Occipital lobe (tissue), 2 donors: ENCODE data around the gene MEIS1. TPM values are rescaled to one million over a fixed set of nuclear protein-coding genes. Genes with fewer than 3 reads are reported as not detected.

Source experiments
- DNase-seq: peaks from one replicate; lab custom pipeline; 2025; lab: John Stamatoyannopoulos, UW
- total RNA-seq: library from RNA; depleted of rRNA; stranded (reverse); fragments of >200 nt; gene quantifications from one replicate; pipeline ENCODE4 v1.2.3, GENCODE V29; 2014

Gene MEIS1
- total RNA-seq, 1 donor from 2014 or later: 20.7 TPM

GRCh38 chr2:66431846-66432587 lies 2.9 kb upstream of the MEIS1 start:
- DNase-seq: no peak

DNA sequence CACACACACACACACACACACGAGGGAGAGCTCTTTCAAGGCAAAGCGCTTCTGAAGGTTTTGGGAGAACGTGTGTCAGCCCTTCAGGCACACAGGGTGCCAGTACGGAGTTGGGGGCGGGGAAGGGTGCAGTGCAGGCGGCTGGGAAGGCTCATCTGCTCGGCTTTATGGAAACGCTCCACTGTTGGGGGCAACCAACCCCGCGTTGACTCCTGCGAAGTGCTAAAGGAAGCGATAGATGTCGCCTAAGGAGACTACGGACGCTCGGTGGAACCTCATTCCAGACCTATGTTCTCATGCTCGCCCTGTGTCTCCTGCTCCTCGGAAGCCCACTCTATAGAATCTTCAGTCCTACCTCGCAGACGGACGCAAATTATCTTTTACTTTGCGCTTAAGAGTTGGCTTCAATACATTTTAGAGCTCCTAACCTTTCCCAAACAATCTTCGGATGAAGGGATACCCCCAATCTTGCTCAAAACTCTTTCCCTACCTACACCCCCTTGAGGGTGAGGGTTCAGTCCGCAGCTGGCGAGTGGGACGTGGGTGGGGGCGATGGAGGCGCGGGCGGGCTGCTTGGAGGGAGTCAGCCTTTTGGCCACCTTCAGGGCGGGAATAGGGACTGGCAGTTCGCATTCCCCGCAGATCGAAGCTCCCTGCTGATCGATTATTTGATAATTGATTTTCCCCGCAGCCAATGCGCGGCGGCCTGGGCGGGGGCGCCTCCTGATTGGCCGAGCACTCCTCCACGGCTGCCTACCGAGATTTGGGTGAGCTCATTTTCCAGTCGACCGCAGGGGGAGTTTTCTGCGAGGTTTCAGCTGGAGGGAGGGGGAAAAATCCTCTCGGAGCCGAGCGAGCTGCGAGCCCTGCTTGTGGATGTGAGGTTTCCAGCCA lies 1.9 kb upstream of the MEIS1 start:
- peak; percentile 90 for DNase-seq

DNA sequence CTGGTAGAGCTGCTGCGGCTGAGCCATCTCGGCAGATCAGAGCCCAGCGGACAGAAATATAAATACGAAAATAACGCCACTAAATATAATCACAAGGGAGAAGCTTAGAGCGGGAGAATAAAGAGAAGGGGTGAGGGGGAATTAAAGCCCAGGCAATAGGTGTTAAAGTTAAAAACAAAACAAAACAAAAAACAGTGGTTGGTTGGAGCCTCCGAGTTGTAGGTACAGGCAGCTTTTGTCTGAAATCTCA lies 1.3 kb upstream of the MEIS1 start:
- no peak for DNase-seq

GRCh38 chr2:66433945-66434678 lies 813 bp upstream of the MEIS1 start:
- DNase-seq: peak; percentile 64

GRCh38 chr2:66435549-66435875 lies 587 bp downstream of the MEIS1 start:
- no peak for DNase-seq

- no peak for DNase-seq
Measured at GRCh38 chr2:66435963-66436362, 1.0 kb downstream of the MEIS1 start.

- DNase-seq: no peak
Measured at GRCh38 chr2:66436581-66437001, 1.7 kb downstream of the MEIS1 start.

DNA sequence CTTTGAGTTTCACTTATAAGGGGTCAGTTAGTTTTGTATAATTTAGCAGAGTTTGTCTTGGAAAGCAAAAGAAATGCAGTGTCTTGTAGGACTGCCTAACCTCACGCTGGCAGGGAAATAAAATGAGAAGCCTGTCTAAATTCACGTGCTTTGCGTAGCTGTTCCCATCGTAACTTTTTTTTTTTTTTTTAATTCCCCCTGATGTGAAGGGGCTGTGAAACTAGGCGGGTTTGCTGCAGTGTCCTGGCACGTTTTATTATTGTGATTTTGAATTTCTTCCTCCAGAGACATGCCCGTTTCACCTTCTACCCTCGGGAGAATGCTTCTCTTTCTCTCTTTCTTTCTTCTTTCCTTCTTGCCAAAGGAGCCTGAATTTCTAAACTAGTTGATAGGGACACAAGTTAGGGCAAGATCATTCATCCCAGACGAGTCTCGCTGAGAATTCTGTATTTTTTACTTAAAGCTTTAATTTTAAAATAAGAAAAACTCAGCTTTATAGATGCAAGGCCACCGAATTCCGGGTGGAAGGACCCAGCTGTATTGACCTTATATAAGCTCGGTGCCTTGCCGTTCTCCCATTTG lies 2.3 kb downstream of the MEIS1 start:
- DNase-seq: no peak

GRCh38 chr2:66437691-66438497 lies 3.0 kb downstream of the MEIS1 start:
- no peak for DNase-seq

GRCh38 chr2:66438498-66438833 lies 3.5 kb downstream of the MEIS1 start:
- DNase-seq: no peak

GRCh38 chr2:66438891-66439811 lies 4.2 kb downstream of the MEIS1 start:
- no peak for DNase-seq

DNA sequence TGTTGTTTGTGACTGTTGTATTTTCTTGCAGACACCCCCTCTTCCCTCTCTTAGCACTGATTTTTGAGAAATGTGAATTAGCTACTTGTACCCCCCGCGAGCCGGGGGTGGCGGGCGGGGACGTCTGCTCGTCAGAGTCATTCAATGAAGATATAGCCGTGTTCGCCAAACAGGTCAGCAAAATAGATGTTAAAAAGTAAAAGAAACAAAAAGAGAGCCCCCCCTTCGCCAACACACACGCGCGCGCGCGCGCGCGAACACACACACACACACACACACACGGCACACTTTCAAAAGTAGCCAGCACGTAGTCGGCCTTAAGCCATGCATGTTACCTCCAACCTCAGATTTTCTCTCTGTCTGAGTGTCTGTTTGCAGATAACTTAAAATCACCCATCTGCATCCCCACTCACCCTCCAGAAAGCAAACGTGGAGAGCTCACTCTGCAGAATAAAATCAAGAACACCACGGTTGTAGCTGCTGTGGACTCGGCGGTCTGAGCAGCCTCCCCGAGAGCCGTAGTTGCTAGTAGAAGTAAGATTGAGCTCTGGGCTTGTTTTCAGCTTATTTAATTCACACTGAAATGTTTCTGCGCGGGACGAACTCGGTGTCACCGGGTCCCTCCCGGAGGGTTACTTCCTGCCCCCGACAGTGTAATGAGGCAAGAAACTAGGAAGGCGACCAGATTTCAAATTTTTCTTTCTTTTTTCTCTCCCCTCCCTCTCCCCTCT lies 5.1 kb downstream of the MEIS1 start:
- no peak for DNase-seq

DNA sequence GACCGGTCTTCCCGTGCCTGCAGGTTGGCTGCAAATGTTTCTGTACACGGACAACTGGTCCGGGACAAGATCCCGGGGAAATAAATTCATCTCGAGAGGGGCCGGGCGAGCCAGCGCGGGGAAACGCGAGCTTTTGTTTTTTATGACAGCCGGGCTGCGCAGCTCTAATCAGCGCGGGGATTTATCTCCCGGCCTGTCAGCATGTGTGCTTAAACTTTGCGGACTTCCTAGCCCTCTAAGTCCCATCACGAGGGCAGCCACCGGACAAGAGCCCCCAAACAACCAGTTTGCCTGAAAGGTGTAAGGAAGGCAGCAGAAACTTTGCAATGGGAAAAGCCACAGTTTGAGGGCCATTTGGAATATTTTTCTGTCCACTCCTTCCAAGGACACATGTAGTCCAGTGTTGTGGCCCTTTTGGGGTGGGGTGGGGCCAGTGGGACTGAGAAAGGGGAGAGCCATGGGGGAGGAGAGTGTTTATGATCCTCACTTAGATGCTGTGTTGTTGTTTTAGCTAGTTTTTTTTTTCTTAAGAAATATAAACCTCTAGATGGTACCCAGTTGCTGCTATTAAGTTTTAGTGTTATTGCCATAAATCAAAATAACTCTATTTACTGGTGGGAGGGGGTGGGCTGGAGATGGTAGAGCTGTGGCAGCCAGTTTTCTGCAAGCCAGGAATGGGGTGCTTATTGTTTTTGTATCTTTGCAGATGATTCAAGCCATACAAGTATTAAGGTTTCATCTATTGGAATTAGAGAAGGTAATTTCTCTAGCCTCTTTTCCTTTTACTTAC lies 6.0 kb downstream of the MEIS1 start:
- DNase-seq: no peak

DNA sequence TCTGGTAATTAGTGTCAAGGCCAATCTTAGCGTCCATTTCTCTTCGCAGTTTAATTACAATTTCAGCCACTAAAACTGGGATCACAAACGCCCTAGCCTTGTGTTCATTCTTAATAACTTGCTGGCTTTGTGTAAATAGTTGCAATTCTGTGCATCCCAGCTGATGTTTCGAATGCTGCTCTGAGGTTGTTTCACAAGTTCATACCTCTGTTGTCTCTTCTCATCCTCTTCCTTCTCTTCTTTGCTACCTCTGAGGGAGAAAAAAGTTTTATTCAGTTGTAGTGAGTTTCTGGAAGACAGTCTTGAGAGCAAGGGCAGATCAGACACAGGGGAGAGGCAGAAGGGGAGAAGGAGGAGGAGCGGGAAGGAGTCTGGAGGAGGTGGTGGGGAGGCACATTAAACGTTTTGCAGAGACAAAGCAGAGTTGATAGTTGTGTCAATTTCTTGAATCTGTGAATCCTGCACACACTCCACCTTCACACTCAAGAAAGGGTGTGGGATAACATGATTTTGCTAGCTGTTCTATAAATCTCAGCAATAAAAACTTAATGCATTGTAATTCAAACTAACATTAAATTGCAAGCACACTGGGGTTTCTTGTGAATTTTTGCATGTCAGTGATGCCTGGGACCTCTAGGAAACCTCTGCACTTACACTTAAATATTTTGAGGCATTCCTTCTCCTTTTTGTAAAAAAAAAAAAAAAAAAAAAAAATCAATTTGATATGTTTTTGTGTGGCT lies 6.8 kb downstream of the MEIS1 start:
- no peak for DNase-seq

GRCh38 chr2:66442516-66443185 lies 7.7 kb downstream of the MEIS1 start:
- no peak for DNase-seq

GRCh38 chr2:66443186-66443978 lies 8.5 kb downstream of the MEIS1 start:
- DNase-seq: no peak
